Astrocyte of the spinal cord (primary cell): ENCODE results near the gene HOXB13.

Source experiments
- DNase-seq: peaks from one replicate; pipeline ENCODE4 v3.0.0; 2011; ENCODE audit warnings: low read depth, low spot score
- H3K4me3 ChIP-seq: 2 replicates; pipeline ENCODE4 v1.5.1; 2011; ENCODE audit warnings: low read depth, mild to moderate bottlenecking, low read length, moderate library complexity
- CTCF ChIP-seq: IDR thresholded peaks from 2 replicates; pipeline ENCODE4 v1.5.1; 2012; ENCODE audit warnings: low read depth, mild to moderate bottlenecking, low read length, inconsistent platforms
- in situ Hi-C: cut with HindIII; loops from 2 replicates; pipeline ENCODE4 v1.10.0; 2017; ENCODE audit warnings: low sequenced_read_pairs

HOXB13 gene

GRCh38 chr17:48726114-48726915 lies 2.2 kb downstream of the HOXB13 start:
- no peak for TF ChIP-seq CTCF
- in situ Hi-C loops = no loop called here
- DNase-seq = no peak
- no peak overlapping the region for H3K4me3 ChIP-seq

- in situ Hi-C loops = no loop called here
- H3K4me3 ChIP-seq = no peak overlapping the region
- DNase-seq = no peak
- TF ChIP-seq CTCF = no peak
Measured at GRCh38 chr17:48725288-48726064, 3.1 kb downstream of the HOXB13 start.

- DNase-seq = no peak
- H3K4me3 ChIP-seq = no peak overlapping the region
- TF ChIP-seq CTCF = no peak
- in situ Hi-C loops = no loop called here
Measured at GRCh38 chr17:48725004-48725287, 3.6 kb downstream of the HOXB13 start.

GRCh38 chr17:48724251-48725003 lies 4.1 kb downstream of the HOXB13 start:
- in situ Hi-C loops = no loop called here
- peak; percentile 70 for DNase-seq
- no peak overlapping the region for H3K4me3 ChIP-seq
- TF ChIP-seq CTCF = peak; percentile 83

GRCh38 chr17:48723423-48724250 lies 4.9 kb downstream of the HOXB13 start:
- H3K4me3 ChIP-seq = no peak overlapping the region
- no peak for DNase-seq
- in situ Hi-C loops = no loop called here
- no peak for TF ChIP-seq CTCF

- in situ Hi-C loops = no loop called here
- no peak for DNase-seq
- H3K4me3 ChIP-seq = no peak within 1 kb of the TSS
- TF ChIP-seq CTCF = no peak
Measured at GRCh38 chr17:48722915-48723422, 5.6 kb downstream of the HOXB13 start, which contains the start of gene PRAC2. PRAC2 (plus strand) TSS chr17:48723185; CDS start chr17:48724411, 1,226 bp downstream.
